GM10248 (cell line): ENCODE measurements around the gene MYL5.
"Not testable (repeated sequence)": the region's sequence is repeated elsewhere in the genome, so short reads cannot be mapped to it uniquely, and the experiment has no call there.

ENCODE experiments used
- CTCF ChIA-PET: fragments of 300-600 bp; sonication (Branson Sonifier 250); formaldehyde crosslinking; extraction: SDS; loops from one replicate; lab custom pipeline; 2021; ENCODE audit warnings: antibody characterized with exemption; lab: Yijun Ruan, JAX
- POLR2A ChIA-PET: fragments of 350-650 bp; sonication (Branson Sonifier 250); formaldehyde crosslinking; extraction: SDS; loops from one replicate; lab custom pipeline; 2020; ENCODE audit warnings: antibody characterized with exemption; lab: Yijun Ruan, JAX
- DNase-seq: peaks from one replicate; pipeline ENCODE4 v3.0.0; 2012; ENCODE audit errors: extremely low spot score
- TF ChIP-seq, protein P1 (sequence below): IDR thresholded peaks from 2 replicates; pipeline ENCODE4 v1.5.1; 2012; ENCODE audit warnings: mild to moderate bottlenecking, low read depth; ENCODE audit errors: extremely low read depth, missing control alignments, control extremely low read depth

Gene MYL5

DNA sequence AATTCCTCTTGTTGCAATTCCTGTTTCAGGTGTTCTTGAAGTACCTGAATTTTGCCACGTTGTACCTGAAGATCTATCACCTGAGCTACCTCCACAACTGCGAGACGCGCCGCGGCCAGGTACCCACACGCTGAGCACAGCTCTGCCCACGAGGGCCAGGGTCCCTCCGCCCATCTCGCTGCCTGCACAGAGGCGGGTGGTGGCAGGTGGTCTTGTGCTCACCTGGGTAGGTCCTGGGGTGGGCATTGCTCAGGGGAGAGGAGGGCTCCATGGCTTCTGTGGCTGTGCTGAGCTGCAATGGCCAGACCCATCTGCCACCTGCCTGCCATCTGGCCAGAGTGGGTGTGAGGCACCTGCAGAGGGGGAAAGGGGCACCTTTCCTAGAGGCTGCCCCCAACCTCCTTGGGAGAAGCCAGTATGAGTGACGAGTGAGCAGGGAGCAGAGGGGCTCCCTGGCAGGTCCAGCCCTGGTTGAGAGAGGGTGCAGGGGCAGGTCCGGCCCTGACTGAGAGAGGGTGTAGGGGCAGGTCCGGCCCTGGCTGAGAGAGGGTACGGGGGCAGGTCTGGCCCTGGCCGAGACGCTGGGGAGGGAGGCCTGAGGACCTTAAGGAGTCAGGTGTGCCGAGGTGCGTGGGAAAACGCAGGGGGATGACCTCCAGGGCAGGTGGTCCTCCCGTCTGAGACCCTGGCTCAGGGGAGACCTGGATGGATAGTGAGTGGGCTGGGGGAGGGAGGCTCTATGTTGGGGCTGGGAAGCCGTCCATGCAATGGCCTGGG is 38.3 kb upstream of the MYL5 start:
- ChIA-PET POLR2A (no interaction called here), CTCF (no interaction called here)
- TF ChIP-seq, protein P1, sequence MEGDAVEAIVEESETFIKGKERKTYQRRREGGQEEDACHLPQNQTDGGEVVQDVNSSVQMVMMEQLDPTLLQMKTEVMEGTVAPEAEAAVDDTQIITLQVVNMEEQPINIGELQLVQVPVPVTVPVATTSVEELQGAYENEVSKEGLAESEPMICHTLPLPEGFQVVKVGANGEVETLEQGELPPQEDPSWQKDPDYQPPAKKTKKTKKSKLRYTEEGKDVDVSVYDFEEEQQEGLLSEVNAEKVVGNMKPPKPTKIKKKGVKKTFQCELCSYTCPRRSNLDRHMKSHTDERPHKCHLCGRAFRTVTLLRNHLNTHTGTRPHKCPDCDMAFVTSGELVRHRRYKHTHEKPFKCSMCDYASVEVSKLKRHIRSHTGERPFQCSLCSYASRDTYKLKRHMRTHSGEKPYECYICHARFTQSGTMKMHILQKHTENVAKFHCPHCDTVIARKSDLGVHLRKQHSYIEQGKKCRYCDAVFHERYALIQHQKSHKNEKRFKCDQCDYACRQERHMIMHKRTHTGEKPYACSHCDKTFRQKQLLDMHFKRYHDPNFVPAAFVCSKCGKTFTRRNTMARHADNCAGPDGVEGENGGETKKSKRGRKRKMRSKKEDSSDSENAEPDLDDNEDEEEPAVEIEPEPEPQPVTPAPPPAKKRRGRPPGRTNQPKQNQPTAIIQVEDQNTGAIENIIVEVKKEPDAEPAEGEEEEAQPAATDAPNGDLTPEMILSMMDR, result no peak
- DNase-seq, result no peak

DNA sequence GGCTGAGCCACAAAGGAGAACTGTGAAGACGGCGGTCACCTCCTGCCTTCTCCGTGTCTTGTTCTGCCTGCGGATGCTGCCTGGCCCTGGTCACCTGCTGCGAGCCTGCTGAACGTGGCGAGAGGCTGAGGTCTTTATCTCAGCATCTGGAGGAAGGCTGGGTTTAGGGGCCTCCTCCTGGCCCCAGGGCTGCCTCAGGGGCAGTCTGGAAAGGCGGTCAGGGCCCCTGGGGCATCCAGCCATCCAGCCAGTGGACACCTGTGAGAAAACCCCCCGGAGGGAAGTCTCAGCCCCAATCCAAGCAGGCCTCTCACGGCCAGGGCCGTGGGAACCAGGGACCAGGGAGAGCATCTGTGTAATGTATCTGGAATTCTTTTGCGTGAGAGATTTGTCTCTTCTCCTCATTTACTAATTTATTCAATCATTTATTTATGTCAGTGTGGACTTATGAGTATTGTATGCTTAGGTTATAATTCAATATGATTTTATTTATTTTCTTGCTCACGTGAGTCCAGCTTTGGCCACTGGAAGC is 37.6 kb upstream of the MYL5 start:
- TF ChIP-seq, protein P1, result no peak
- POLR2A ChIA-PET, result no interaction called here
- CTCF ChIA-PET, result no interaction called here
- no peak for DNase-seq

DNA sequence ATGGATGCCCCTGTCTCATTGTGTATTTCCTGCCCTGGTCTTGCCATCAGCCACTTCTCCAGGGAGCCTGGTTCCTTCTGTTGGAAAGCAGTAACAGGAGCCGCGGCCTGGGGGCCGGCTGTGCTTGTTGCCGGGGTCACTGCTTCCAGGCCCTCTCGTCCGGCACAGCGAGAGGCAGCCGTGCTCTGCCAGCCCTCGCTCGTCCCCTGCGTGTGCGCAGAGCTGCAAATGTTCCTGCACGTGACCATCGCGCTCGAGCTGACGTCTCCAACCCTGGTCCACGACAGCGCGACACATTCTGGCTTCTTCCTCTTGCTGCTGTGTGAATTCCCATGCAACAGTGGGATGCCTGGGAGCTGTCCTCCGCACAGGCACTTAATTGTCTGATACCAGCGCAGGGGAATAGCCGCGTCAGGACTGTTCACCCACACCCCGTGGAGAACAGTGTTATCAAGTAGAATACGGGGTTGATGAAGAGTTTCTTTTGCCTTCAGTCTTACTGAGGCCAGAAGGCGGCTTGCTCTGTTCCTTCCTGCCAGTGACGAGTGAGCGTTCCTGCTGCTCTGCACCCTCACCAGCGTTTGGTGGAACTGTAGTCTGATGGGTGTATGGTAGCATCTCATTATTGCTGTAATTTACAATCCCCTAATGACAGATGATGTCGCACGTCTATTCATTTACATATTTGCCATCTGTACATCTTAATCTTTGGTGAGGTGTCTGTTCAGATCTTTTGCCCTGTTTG is 36.6 kb upstream of the MYL5 start:
- ChIA-PET CTCF (no interaction called here), POLR2A (no interaction called here)
- no peak for DNase-seq
- TF ChIP-seq, protein P1, result no peak

DNA sequence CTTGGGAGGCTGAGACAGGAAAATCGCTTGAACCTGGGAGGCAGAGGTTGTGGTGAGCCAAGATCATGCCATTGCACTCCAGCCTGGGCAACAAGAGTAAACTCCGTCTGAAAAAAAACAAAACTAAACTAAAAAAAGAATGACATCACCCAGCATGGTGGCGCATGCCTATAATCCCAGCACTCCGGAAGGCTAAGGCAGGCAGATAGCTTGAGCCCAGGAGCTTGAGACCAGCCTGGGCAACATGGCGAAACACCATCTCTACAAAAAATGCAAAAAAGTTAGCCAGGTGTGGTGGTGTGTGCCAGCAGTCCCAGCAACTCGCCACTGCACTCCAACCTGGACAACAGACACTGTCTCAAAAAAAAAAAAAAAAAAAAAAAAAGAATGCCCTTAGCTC is 32.0 kb upstream of the MYL5 start:
- POLR2A ChIA-PET, CTCF ChIA-PET, DNase-seq: not testable (repeated sequence)

DNA sequence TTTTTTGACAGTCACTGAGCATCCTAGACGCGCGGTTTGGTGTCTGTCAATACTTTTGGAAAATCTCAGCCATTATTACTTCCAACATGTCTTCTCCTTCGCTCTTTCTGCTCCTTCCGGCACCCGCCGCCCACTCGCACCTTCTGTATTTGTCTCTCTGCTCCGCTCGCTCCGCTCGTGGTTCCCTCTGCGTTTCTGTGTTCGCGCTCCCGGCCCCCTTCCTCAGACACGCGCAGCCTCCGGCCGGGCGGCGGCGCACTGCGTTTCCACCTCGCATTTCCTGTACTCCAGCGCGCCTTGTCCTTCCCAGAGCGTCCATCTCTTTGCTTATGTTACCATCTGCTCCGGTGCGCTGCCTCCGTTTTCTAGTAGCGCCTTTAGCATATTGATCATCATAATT is 27.9 kb upstream of the MYL5 start:
- CTCF ChIA-PET, result no interaction called here
- DNase-seq, result no peak
- TF ChIP-seq, protein P1, result no peak
- POLR2A ChIA-PET, result no interaction called here

DNA sequence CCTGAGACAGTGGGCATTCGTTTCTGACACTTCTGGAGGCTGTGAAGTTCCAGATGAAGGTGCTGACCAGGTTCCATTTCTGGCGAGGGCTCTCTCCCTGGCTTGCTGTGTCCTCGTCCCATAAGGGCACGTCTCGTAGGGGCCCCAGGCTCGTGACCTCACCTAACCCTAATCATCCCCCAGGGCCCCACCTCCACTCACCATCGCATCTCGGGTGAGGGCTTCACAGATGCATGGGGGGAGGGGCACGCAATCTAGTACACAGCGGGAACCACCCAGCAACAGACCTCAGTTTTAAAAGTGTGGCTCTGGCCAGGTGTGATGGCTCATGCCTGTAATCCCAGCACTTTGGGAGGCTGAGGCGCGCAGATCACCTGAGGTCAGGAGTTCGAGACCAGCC is 26.9 kb upstream of the MYL5 start:
- ChIA-PET CTCF (no interaction called here), POLR2A (no interaction called here)
- TF ChIP-seq, protein P1, result no peak
- DNase-seq, result no peak
